AG09309 (cell line): ENCODE results near the gene PTPRN2.

ENCODE experiments used
- DNase-seq: peaks from one replicate; pipeline ENCODE4 v3.0.0-alpha.2; 2010; ENCODE audit warnings: low read depth
- H3K4me3 ChIP-seq: 2 replicates; pipeline ENCODE4 v1.5.1; 2011; ENCODE audit warnings: mild to moderate bottlenecking, low read depth, low read length, moderate library complexity; ENCODE audit not compliant: control insufficient read depth
- CTCF ChIP-seq: IDR thresholded peaks from 2 replicates; pipeline ENCODE4 v1.5.1; 2011; ENCODE audit warnings: mild to moderate bottlenecking, low read depth, low read length, inconsistent platforms; ENCODE audit not compliant: insufficient read depth, control insufficient read depth; ENCODE audit errors: missing control alignments

The PTPRN2 gene

GRCh38 chr7:158586499-158587161 lies 993 bp downstream of the PTPRN2 start:
- TF ChIP-seq CTCF, result no peak
- no peak for DNase-seq
- H3K4me3 ChIP-seq, result no peak overlapping the region

- no peak overlapping the region for H3K4me3 ChIP-seq
- TF ChIP-seq CTCF, result no peak
- no peak for DNase-seq
Observed at GRCh38 chr7:158585721-158586498, 1.7 kb downstream of the PTPRN2 start.

GRCh38 chr7:158584407-158584806 lies 3.2 kb downstream of the PTPRN2 start:
- H3K4me3 ChIP-seq, result no peak overlapping the region
- no peak for DNase-seq
- no peak for TF ChIP-seq CTCF

GRCh38 chr7:158583810-158584209 lies 3.8 kb downstream of the PTPRN2 start:
- H3K4me3 ChIP-seq, result no peak overlapping the region
- DNase-seq, result no peak
- no peak for TF ChIP-seq CTCF

GRCh38 chr7:158583143-158583542 lies 4.5 kb downstream of the PTPRN2 start:
- no peak for TF ChIP-seq CTCF
- no peak overlapping the region for H3K4me3 ChIP-seq
- DNase-seq, result no peak

GRCh38 chr7:158582089-158582456 lies 5.5 kb downstream of the PTPRN2 start:
- no peak for TF ChIP-seq CTCF
- DNase-seq, result no peak
- no peak overlapping the region for H3K4me3 ChIP-seq
